HG03460 (cell line): ENCODE measurements around the gene APOC4.
"Not testable (repeated sequence)": the region's sequence is repeated elsewhere in the genome, so short reads cannot be mapped to it uniquely, and the experiment has no call there.

Experiments used
- ATAC-seq: cut with Tn5 transposase; IDR thresholded peaks from one replicate; pipeline ENCODE4 v1.9.1; 2021; ENCODE audit not compliant: unreplicated experiment

The APOC4 gene

DNA sequence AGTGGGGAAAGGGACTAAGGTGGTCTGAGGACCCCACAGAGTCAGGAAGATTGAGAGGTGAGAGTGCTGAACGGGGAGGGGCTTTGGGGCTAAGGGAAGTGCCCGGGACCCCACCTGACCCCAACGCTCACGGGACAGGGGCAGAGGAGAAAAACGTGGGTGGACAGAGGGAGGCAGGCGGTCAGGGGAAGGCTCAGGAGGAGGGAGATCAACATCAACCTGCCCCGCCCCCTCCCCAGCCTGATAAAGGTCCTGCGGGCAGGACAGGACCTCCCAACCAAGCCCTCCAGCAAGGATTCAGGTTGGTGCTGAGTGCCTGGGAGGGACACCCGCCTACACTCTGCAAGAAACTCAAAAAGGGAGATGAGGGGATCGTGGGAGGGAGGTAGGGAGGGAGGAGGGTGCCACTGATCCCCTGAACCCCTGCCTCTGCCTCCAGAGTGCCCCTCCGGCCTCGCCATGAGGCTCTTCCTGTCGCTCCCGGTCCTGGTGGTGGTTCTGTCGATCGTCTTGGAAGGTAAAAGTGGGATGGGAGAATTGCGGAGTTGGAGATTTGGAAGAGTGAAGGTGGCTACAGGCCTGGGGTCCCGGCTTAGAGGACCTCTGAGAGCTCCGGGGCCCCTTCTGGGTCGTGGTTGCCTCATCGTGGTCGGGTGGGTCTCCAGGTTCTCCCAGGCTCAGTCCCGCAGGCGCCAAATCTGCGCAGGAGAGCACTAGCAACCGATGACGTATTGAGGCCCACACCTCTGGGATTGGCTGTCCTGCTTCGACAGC lies 27.4 kb upstream of the APOC4 start, which contains the start of gene APOC1:
TSS of gene APOC1 (plus strand) at position 176 of the 774 bp plus-strand sequence. CDS start at position 460, 284 bp downstream.
- peak; percentile 88 for ATAC-seq

DNA sequence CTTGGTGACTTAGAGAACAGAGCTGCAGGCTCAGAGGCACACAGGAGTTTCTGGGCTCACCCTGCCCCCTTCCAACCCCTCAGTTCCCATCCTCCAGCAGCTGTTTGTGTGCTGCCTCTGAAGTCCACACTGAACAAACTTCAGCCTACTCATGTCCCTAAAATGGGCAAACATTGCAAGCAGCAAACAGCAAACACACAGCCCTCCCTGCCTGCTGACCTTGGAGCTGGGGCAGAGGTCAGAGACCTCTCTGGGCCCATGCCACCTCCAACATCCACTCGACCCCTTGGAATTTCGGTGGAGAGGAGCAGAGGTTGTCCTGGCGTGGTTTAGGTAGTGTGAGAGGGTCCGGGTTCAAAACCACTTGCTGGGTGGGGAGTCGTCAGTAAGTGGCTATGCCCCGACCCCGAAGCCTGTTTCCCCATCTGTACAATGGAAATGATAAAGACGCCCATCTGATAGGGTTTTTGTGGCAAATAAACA lies 17.8 kb upstream of the APOC4 start:
- ATAC-seq, result no peak

DNA sequence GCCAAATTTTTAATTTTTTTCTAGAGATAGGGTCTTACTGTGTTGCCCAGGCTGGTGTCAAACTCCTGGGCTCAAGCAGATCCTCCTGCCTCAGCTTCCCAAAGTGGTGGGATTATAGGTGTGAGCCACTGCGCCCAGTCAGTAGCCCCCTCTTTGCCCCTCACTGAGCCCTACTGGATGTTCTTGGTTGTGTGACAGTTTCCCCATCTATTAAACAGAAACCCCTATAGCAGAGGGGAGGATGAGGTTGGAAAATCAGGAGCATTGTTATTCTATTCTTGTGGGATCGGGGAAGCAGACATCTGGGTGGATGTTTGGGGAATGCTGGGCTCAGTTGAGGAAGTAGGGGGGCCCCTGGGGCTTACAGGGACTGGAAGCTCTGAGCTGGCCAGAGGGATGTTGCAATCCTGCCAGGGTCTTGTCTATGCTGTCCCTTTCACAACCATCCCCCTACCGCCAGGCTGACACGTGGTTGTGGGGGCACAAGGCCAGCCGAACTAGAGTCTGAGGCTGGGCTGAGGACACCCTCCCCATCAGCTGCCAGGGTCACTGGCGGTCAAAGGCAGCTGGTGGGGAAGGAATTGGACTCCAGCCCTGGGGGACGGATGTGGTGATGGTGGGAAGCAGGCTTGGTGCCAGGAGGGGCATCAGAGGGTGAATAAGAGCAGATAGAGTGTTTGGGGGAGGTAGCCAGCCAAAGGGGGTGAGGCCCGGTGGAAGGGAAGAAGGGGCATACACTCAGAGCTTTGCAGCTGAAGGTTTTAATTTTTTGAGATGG lies 16.7 kb upstream of the APOC4 start:
- no peak for ATAC-seq

DNA sequence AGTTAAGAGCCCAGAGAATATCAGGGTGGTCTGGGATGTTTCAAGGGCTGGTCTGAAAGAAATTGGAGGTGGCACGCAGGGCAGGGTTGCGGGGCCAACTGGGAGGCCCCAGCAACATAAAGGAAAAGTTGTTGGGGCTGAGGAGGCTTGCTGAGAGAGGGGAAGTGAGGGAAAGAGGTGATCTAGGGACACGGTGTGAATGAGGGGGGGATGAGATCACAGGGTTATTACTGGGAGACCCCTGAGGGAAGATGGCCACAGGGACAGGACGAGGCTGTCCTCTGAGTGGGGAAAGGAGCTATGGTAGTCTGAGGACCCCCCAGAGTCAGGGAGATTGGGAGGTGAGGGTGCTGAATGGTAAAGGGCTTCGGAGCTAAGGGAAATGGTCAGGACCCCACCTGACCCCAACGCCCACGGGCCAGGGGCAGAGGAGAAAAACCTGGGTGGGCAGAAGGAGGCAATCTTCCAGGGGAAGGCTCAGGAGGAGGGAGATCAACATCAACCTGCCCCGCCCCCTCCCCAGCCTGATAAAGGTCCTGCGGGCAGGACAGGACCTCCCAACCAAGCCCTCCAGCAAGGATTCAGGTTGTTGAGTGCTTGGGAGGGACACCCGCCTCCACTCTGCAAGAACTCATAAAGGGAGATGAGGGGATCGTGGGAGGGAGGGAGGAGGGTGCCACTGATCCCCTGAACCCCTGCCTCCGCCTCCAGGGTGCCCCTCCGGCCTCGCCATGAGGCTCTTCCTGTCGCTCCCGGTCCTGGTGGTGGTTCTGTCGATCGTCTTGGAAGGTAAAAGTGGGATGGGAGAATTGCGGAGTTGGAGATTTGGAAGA lies 15.6 kb upstream of the APOC4 start:
- not testable (repeated sequence) for ATAC-seq

DNA sequence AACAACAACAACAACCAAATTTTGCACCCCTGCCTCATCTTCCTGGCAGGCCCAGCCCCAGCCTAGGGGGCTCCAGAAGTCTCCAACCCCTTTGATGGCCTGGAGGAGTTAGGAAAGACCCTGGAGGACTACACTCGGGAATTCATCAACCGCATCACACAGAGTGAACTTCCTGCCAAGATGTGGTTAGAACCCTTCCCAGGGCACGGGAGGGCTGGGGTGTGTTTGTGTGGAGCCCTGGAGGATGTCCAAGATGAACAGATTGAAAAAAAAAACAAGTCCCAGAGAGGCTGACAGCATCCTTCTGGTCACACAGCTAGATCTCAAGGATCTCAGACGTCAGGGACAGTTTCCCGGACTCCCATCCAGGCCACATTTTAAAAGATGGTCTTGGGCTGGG lies 14.3 kb upstream of the APOC4 start:
- no peak for ATAC-seq

DNA sequence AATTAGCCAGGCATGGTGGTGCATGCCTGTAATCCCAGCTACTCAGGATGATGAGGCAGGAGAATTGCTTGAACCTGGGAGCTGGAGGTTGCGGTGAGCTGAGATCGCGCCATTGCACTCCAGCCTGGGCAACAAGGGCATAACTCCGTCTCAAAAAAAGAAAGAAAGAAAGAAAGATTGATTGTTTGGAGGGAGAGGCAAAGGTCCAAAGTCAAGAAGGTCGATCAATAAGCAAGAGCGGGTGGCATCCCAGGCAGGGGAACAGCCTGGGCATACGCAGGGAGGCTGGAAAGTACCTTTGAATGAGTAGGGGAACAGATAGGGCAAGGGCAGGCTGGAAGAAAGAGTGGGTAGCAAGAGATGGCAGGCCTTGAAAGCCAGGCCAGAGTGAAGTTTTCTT lies 11.9 kb upstream of the APOC4 start:
- ATAC-seq, result no peak

DNA sequence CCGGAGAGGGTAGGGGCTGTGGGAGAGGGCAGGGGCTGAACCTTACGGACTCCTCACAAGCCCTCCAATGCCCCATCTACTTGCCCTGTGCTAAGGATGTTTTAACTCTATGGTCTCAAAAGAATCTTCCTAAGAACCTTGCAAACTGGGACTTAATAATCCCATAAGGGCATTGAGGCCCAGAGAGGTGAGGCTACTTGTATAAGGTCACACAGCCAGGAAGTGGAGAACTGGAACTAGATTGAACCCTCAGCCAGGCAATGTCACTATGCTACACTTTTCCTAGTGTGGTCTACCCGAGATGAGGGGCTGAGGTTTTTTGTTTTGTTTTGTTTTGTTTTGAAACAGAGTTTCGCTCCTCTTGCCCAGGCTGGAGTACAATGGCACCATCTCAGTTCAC lies 10.5 kb upstream of the APOC4 start:
- ATAC-seq, result no peak

DNA sequence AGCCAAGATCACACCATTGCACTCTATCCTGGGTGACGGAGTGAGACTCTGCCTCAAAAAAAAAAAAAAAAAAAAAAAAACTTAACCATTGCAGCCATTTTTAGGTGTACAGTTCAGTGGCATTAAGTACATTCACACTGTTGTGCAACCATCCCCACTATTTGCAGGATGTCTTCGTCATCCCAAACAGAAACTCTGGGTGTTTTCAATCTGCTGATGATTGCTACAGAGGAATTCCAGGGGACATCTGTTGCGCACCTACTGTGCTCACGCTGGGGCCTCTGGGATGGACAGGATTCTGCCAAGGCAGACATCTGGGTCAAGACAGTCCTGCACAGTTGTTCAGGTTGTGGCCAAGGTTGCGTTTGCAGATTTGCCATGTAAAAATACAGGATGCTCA lies 2.4 kb upstream of the APOC4 start:
- no peak for ATAC-seq

DNA sequence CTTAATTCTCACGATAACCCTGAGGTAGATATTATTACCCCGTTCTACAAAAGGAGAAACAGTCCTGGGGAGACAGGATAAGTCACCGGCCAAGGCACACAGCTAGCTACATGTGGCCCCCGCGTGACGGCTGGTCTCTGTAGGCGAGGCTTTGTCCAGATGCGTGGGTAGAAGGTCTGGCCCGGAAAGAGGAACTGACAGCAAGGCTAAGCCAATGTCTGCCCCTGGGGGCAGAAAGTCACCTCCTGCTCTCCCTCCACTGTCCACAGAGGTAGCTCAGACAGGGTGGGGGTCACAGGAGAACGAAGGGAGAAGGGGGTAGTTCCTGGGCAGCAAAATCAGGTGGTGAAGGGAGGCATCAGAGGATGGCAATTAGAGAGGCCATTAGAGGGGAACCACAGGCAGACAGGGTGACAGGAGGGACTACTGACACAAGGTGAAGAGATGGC lies 1.8 kb downstream of the APOC4 start:
- ATAC-seq, result no peak

DNA sequence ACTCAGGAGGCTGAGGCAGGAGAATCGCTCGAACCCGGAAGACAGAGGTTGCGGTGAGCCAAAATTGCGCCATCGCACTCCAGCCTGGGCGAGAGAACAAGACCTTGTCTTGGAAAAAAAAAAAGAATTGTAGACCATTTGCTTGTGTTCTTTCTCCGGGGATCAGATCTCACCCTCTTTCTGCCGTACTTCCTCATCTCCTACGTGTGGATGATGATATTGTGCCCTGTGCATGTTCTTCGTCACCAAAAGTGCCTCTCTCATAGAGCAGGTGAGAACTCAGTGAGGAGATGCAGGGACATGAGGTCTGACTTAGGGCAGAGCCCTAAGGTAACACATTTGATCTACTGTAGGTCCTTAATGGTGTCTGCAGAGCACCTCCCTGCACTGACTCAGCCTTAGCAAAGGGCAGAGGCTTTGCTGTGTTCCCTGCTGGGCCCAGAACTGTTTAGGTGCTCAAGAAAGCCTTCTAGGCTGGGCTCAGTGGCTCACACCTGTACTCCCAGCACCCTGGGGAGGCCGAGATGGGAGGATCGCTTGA lies 5.1 kb downstream of the APOC4 start:
- no peak for ATAC-seq

DNA sequence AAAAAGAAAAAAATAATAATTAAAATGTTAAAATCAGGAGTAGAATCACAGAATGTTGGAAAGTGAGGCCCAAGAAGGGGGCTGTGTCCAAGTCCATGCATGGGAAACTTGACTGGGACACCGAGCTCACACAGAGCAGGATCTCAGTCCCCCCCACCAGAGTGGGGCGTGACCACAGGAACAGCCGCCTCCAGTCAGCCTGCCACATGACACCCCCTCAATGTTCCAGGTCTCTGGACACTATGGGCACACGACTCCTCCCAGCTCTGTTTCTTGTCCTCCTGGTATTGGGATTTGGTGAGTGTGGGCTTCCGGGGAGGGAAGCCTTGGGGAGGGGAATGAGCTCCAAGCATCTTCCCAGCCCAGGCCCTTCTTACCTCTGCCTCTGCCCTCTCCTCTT lies 6.2 kb downstream of the APOC4 start:
- ATAC-seq, result no peak

DNA sequence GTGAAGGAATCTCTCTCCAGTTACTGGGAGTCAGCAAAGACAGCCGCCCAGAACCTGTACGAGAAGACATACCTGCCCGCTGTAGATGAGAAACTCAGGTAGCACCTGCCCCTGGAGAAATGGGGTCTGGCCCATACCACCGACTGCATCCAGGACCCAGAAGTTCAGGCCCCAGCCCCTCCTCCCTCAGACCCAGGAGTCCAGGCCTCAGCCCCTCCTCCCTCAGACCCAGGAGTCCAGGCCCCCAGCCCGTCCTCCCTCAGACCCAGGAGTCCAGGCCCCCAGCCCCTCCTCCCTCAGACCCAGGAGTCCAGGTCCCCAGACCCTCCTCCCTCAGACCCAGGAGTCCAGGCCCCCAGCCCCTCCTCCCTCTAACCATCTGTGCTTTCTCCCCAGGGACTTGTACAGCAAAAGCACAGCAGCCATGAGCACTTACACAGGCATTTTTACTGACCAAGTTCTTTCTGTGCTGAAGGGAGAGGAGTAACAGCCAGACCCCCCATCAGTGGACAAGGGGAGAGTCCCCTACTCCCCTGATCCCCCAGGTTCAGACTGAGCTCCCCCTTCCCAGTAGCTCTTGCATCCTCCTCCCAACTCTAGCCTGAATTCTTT lies 6.8 kb downstream of the APOC4 start:
- ATAC-seq, result no peak

DNA sequence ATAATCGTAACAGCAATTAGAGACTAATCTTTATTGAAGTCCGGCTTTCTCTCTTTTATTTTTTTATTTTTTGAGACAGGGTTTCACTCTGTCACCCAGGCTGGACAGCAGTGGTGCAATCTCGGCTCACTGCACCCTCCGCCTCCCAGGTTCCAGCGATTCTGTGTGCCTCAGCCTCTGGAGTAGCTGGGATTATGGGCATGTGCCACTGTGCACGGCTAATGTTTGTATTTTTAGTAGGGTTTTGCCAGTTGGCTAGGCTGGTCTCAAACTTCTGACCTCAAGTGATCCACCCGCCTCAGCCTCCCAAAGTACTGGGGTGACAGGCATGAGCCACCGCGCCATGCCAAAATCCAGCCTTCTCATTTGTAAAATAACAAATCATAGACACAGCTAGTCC lies 7.5 kb downstream of the APOC4 start:
- no peak for ATAC-seq

DNA sequence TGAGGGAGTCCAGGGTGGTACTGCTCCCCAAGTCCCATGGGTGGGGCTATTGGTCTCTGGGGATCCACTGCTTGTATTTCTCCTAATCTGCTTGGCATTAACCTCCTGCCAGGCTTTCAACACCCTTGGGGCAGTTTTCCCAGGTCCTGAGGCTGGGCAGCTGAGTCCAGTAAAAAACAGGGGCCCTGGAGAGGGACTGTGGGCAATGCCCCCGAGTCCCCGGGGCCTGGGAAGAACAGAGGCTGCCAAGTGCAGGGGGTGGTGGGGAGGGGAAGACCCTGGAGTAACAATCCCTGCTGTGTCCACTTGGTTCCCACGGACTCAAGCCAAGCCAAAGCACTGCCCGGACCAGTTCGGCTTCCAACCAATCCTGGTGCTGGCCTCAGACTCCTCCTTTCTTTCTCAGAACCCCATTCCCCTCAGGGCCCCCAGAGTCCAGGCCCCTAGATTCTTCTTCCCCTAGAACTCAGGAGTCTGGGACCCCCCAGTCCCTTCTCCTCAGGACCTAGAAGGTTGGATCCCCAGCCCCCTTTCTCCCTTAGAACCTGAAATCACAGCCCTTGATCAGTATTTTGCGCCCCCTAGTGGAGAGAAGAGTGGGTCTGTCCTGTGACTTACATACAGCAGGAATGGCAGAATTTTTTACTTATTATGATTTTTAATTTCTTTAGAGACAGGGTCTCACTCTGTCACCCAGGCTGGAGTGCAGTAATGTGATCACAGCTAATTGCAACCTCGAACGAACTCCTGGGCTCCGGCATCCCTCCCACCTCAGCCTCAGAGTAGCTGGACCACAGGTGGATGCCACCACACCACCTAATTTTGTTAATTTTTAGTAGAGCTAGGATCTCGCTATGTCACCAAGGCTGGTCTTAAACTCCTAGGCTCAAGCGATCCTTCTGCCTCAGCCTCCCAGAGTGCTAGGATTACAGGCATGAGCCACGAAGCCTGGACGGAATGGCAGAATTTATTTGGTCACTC lies 9.4 kb downstream of the APOC4 start:
- no peak for ATAC-seq

DNA sequence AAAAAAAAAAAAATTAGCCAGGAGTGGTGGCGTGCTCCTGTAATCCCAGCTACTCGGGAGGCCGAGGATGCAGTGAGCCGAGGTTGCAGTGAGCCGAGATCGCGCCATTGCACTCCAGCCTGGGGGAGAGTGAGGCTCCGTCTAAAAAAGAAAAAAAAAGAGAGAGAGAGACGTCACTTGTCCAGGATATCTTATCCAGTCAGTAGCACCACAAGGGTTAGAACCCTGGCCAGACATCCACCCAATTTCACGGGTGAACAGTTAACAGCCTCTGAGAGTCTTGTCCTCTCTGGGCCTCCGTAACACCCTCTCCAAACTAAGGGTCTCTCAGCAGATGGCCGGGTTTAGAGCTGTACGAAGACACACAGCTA lies 12.2 kb downstream of the APOC4 start:
- no peak for ATAC-seq

DNA sequence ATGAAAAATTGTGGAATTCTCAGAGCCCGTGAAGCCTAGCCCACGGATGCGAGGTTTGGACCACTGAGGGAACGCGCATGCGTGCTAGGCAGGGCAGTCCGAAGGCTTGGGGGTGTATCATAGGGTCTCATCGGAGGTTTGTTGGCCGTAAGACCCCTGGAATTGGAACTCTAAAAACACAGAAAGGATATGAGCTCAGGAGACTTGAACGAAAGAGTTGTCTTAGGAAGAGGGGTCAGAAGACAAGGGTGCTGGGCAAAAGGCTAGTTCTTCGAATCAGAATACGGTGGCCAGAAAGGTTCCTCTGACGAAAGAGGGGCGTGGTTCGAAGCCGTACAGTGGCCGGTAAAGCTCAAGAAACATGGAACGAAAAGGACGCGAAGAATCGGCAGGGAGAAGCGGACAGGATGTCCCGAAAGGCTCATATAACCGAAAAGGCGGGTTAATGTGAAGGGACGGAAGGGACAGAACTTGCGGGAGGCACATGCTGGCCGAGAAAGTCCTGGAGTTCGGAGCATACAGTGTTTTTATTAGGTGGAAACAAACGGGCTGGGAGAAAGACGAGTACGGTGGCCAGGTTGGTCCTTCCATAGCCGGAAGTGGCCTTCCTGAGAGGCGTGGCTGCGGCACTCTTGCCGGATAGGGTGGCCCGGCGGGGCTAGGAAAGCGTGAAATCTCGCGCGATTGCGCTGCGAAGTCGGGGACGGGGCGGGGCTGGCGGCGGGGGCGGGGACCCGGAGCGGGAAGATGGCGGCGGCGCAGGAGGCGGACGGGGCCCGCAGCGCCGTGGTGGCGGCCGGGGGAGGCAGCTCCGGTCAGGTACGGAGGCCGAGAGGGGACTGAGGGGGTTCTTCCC lies 12.8 kb downstream of the APOC4 start, which contains the start of gene CLPTM1:
TSS of gene CLPTM1 (plus strand) at position 732 of the 856 bp plus-strand sequence. CDS start at position 748, 16 bp downstream.
- peak; percentile 78 for ATAC-seq

DNA sequence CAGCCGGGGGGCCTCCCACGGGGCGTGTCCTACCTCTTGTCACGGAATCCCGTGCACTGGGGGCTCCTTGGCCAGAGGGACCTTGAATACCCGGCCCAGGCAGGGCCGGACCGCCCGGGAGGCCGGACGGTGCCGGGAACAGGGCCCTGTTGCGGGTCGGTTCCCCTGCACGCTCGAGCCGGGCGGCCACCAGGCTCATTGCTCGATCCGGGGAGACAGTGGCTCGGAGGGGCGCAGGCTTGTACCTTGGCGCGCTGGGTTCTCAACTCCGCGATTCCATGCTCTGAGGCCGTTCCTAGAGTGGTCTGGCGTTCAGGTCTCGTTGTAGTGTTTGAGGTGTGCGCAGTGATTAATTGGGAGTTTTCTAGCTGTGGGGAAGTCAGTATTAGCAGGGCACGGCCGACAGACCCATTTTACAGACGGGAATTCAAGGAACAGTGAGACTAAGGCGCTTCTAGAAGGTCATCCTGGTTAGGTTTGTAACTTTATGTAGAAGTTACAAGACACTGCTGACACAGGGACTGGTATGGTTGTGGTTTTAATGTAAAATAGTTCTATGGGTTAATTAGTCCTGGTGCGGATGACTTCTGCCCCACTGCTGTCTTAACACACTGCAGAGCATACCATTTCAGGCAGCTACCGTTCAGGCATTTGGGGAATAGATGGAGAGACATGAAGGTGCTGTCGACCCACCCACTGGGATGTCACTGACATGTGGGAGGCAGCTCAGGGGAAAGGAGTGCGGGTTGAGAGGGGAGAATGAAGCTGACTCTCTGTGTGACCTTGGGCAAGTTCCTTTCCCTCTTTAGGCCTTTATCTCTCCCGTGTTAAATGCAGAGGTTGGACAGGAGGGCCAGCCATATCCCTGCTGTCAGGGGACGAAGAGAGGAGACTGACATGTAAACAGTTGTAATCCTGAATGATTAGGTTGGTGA lies 13.7 kb downstream of the APOC4 start:
- ATAC-seq, result peak; percentile 4
